GM12892 (cell line): ENCODE results near the gene DRGX.

Experiments used
- DNase-seq: peaks from one replicate; pipeline ENCODE4 v3.0.0; 2011; ENCODE audit not compliant: insufficient read length
- FAIRE-seq: peaks from 2 replicates; lab custom pipeline; 2011; peaks lifted over from hg19 to GRCh38; lab: Jason Lieb, UNC
- POLR2A ChIP-seq: IDR thresholded peaks from 2 replicates; pipeline ENCODE4 v1.6.1; 2011; ENCODE audit warnings: low read depth, low read length, control low read depth
- POLR2AphosphoS5 ChIP-seq: IDR thresholded peaks from 2 replicates; pipeline ENCODE4 v1.6.1; 2011; ENCODE audit warnings: low read depth, low read length, control low read depth
- TAF1 ChIP-seq: IDR thresholded peaks from 2 replicates; pipeline ENCODE4 v1.6.1; 2011; ENCODE audit warnings: low read depth, mild to moderate bottlenecking, control low read depth, low read length, borderline replicate concordance

Gene DRGX

GRCh38 chr10:49374740-49375139, 21.1 kb downstream of the DRGX start:
- DNase-seq (no peak), FAIRE-seq (no peak)
- TF ChIP-seq TAF1 (no peak), POLR2A (no peak), POLR2AphosphoS5 (no peak)

GRCh38 chr10:49373361-49373760, 22.5 kb downstream of the DRGX start:
- DNase-seq (no peak), FAIRE-seq (no peak)
- TF ChIP-seq TAF1 = no peak
- no peak for TF ChIP-seq POLR2AphosphoS5
- no peak for TF ChIP-seq POLR2A

GRCh38 chr10:49371967-49372366, 23.9 kb downstream of the DRGX start:
- FAIRE-seq (no peak), DNase-seq (no peak)
- no peak for TF ChIP-seq POLR2AphosphoS5
- no peak for TF ChIP-seq TAF1
- TF ChIP-seq POLR2A = no peak

- TF ChIP-seq TAF1 = no peak
- TF ChIP-seq POLR2AphosphoS5 = no peak
- no peak for TF ChIP-seq POLR2A
- DNase-seq = no peak
- FAIRE-seq = no peak
These were observed 25.4 kb downstream of the DRGX start for GRCh38 chr10:49370326-49371100.

GRCh38 chr10:49369216-49370162, 26.4 kb downstream of the DRGX start:
- no peak for TF ChIP-seq POLR2A
- TF ChIP-seq POLR2AphosphoS5 = no peak
- no peak for TF ChIP-seq TAF1
- DNase-seq = no peak
- no peak for FAIRE-seq

GRCh38 chr10:49368256-49368655, 27.6 kb downstream of the DRGX start:
- TF ChIP-seq POLR2A = no peak
- TF ChIP-seq POLR2AphosphoS5 = no peak
- TF ChIP-seq TAF1 = no peak
- DNase-seq (no peak), FAIRE-seq (no peak)

- FAIRE-seq (no peak), DNase-seq (no peak)
- TF ChIP-seq POLR2A (no peak), POLR2AphosphoS5 (no peak), TAF1 (no peak)
These were observed 28.3 kb downstream of the DRGX start for GRCh38 chr10:49367600-49367999.

GRCh38 chr10:49366460-49366859, 29.4 kb downstream of the DRGX start:
- FAIRE-seq = no peak
- no peak for DNase-seq

GRCh38 chr10:49365675-49366415, 30.0 kb downstream of the DRGX start:
- no peak for DNase-seq
- FAIRE-seq = no peak
- TF ChIP-seq TAF1 (no peak), POLR2AphosphoS5 (no peak), POLR2A (no peak)

More at GRCh38 chr10:49366460-49366859, 29.4 kb downstream of the DRGX start:
- TF ChIP-seq TAF1 (no peak), POLR2AphosphoS5 (no peak)

- no peak for FAIRE-seq
- no peak for TF ChIP-seq POLR2AphosphoS5
- TF ChIP-seq TAF1 = no peak
- no peak for TF ChIP-seq POLR2A
- DNase-seq = no peak
These were observed 30.6 kb downstream of the DRGX start for GRCh38 chr10:49365275-49365674.

- no peak for TF ChIP-seq TAF1
- TF ChIP-seq POLR2AphosphoS5 = no peak
- TF ChIP-seq POLR2A = no peak
- no peak for FAIRE-seq
- DNase-seq = no peak
These were observed 31.1 kb downstream of the DRGX start for GRCh38 chr10:49364747-49365146.
